Ectodermal cell (in vitro differentiated cells): ENCODE measurements around the gene NTPCR.
"Not testable (repeated sequence)": the region's sequence is repeated elsewhere in the genome, so short reads cannot be mapped to it uniquely, and the experiment has no call there.

Source experiments
- H3K27ac ChIP-seq: 2 replicates; pipeline ENCODE4 v1.7.0; 2013; ENCODE audit warnings: mild to moderate bottlenecking, low read depth, low read length; ENCODE audit not compliant: insufficient read depth, poor library complexity, severe bottlenecking
- H3K27me3 ChIP-seq: 2 replicates; pipeline ENCODE4 v1.7.0; 2013; ENCODE audit warnings: mild to moderate bottlenecking, low read length; ENCODE audit not compliant: insufficient read depth, control insufficient read depth, poor library complexity, severe bottlenecking
- H3K36me3 ChIP-seq: one replicate; pipeline ENCODE4 v1.7.0; 2013; ENCODE audit warnings: low read length; ENCODE audit not compliant: control insufficient read depth, insufficient read depth
- H3K4me1 ChIP-seq: one replicate; pipeline ENCODE4 v1.7.0; 2013; ENCODE audit warnings: low read length; ENCODE audit not compliant: control insufficient read depth, insufficient read depth
- H3K4me3 ChIP-seq: 2 replicates; pipeline ENCODE4 v1.7.0; 2013; ENCODE audit warnings: low read depth, low read length, control low read depth; ENCODE audit not compliant: insufficient read depth
- H3K9me3 ChIP-seq: 2 replicates; pipeline ENCODE4 v1.7.0; 2013; ENCODE audit warnings: mild to moderate bottlenecking, low read length, moderate library complexity; ENCODE audit not compliant: control insufficient read depth
- WGBS, 2 experiments: methylation state at CpG; one replicate each; pipeline ENCODE4 v1.1.7; 2013; ENCODE audit warnings: missing lambda C conversion rate in 2 of 2; 5-methylcytosine and 5-hydroxymethylcytosine counted together

NTPCR gene

DNA sequence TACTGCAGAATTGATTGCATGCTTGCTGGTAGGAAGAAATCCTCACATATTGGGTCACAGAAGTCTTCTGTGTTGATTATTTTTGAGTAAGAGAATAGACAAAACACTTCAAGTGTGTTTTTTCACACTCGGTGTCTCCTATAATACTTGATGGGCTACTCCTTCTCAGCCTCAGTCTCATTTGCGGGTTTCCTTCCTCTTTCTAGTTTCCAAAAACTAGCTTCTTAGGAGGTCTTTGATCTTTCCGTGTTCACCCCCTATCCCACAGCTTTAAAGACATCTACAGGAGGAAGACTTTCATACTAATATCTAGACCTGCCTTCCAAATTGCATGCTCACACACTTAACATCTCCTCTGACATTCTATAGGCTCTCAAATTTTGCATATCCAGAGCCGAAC is 40.7 kb upstream of the NTPCR start:
- WGBS, 2 experiments = 93 to 94% methylated on average over 4 of the region's 4 CpGs
- Histone ChIP-seq H3K36me3 (no peaks in the 10 kb centered on the region), H3K27ac (no peak overlapping the region), H3K4me1 (no peaks in the 10 kb centered on the region), H3K4me3 (no peak overlapping the region), H3K9me3 (no peaks in the 10 kb centered on the region), H3K27me3 (no peaks in the 10 kb centered on the region)

DNA sequence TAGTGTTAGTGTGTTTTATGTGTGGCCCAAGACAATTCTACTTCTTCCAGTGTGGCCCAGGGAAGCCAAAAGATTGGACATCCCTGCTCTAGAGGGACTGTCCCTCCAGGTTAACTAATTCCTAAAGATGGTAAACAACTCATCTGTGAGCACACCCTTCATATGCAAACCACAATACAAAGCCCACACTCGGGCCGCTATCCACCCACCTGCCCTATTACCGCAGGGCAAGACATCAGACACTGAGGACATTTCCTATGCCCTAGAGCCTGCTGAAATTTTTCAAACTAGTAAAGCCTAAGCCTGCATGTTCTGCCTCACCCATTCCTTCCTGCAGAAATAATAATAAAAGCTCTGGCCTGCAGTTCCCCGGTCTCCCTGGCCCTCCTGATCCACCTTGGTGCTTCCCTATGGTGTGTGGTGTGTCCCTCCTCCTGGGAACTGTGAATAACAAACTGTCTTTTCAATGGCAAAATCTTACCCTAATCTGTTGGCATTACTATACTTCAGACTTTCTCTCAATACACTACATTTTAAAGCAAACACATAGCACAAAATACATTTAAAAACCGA is 39.3 kb upstream of the NTPCR start:
- Histone ChIP-seq H3K27me3 (no peaks in the 10 kb centered on the region), H3K4me3 (no peak overlapping the region), H3K9me3 (no peaks in the 10 kb centered on the region), H3K36me3 (no peaks in the 10 kb centered on the region), H3K27ac (no peak overlapping the region), H3K4me1 (no peaks in the 10 kb centered on the region)
- 38 to 44% methylated on average over 4 of the region's 5 CpGs for WGBS, 2 experiments

DNA sequence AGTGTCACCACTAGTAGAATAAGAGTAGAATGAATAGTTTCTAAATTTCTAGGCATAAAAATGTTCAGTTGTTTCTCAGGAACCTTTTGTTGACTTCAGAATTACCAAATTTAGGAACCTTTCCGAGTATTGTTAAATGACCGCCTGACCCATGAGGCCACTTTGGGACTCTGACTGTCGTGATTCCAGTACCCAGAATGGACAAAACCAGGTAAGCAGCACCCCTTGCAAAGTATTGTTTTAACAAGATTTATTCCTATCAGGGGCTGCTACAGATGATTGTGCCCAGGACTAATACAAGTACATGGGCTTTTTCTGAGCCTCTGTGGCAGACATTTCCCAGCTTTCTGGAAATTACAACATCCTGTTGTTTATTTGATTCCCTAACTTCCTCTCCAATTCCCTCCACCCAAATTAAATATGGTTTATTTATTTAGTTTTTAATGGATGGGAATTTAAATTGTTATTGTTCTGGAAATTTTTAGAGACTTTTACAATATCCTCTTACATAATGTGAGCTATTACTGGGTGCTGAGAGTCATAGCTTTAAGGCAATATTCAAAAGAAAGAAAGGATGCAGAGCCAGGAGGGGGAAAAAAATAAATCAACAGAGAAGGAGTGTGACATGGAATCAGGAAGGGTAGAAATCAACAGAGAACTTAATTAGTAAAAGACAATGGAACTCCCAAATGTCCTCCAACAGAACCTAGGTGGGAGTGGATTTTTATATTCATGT is 37.4 kb upstream of the NTPCR start:
- H3K27me3 ChIP-seq = no peaks in the 10 kb centered on the region
- H3K36me3 ChIP-seq = no peaks in the 10 kb centered on the region
- 94 to 96% methylated on average over 3 of the region's 3 CpGs for WGBS, 2 experiments
- no peaks in the 10 kb centered on the region for H3K4me1 ChIP-seq
- no peak overlapping the region for H3K27ac ChIP-seq
- H3K4me3 ChIP-seq = no peak overlapping the region
- H3K9me3 ChIP-seq = no peaks in the 10 kb centered on the region

DNA sequence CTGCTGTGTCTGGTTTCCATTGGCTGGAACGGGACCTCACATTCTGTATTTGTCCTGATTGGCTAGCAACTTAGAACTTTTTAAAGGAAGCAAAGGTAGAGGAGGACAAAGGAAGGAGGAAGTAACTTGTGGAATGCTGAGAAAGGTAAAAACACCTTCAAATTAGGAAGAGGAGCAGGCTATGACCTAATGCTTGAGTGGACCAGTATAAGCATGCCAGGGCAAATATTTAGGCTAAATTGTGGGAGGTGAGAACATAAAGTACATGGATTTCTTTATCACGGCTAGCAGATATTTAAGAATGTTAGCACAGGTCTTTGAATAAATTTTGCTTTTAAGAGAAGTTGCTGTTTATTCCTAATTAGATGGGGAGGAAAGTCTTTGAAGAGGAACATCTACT is 36.1 kb upstream of the NTPCR start:
- not testable (repeated sequence) for H3K9me3 ChIP-seq, H3K27ac ChIP-seq, H3K4me1 ChIP-seq, H3K4me3 ChIP-seq, H3K27me3 ChIP-seq, H3K36me3 ChIP-seq
- WGBS, 2 experiments = 91 to 98% methylated on average over 2 of the region's 2 CpGs

DNA sequence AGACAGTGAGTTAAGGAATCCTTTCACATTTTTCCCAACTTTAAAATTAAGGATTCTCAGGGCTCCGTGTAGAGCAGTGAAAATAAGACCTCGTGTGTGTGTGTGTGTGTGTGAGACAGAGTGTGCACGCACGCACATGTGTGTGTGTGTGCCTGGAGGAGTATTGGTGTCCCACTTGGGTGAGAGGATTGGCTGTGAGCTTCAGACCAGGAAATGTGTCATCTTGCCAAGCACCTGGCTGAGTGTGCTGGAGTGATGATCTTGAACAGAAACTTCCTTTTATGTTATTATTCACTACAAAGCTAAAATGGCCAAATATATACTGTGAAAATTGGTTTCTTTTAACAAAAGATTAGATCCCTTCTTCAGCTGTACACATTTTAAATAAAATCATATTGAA is 35.2 kb upstream of the NTPCR start:
- H3K36me3 ChIP-seq = no peaks in the 10 kb centered on the region
- no peaks in the 10 kb centered on the region for H3K27me3 ChIP-seq
- 93% methylated on average over 4 of the region's 4 CpGs for WGBS, 2 experiments
- no peak overlapping the region for H3K4me3 ChIP-seq
- H3K4me1 ChIP-seq = no peaks in the 10 kb centered on the region
- no peaks in the 10 kb centered on the region for H3K9me3 ChIP-seq
- H3K27ac ChIP-seq = no peak overlapping the region

DNA sequence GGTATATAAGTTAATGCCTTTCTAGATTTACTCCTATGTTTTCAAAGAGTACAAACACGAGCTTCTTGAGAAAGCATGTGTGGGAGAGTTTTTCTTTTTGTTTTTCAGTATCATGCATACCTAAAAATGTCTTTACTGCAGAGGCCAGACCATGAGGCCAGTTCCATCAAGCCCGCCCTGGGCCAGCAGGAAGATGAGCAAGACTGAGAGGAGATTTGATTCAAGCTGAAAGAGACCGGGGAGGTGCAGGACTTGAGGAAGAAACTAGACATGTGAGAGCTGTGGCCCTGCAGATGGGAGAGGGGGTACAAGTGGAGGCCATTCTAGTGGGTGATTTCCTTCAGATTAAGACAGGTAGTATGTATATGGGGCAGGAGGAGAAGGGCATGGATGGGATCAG is 33.4 kb upstream of the NTPCR start:
- Histone ChIP-seq H3K27me3 (no peaks in the 10 kb centered on the region), H3K4me3 (no peak overlapping the region), H3K27ac (no peak overlapping the region), H3K36me3 (no peaks in the 10 kb centered on the region), H3K4me1 (no peaks in the 10 kb centered on the region), H3K9me3 (no peaks in the 10 kb centered on the region)
- WGBS, 2 experiments = 92 to 97% methylated on average over 2 to 3 of the region's 3 CpGs

DNA sequence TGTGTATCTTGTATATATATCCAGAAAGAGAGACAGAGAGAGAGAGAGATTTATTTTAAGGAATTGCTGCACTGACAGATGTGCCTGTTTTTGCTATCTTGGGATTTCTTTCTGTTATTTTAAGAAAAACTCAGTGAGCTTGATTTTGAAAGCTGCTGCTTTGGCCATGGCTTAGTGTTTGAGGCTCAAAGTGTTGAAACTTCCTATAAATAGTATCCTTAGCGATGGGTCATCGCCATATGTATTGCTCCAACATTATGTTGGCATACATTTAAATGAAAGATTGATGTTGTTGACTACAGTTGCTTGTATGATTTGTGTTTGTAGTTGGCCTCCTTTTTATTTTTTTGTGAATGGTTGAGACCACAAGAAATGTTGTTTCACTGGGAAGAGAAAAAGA is 29.0 kb upstream of the NTPCR start:
- Histone ChIP-seq H3K27me3 (no peaks in the 10 kb centered on the region), H3K27ac (no peak overlapping the region), H3K4me1 (no peaks in the 10 kb centered on the region), H3K9me3 (no peaks in the 10 kb centered on the region), H3K4me3 (no peak overlapping the region), H3K36me3 (no peaks in the 10 kb centered on the region)
- WGBS, 2 experiments = 100% methylated on average over 2 of the region's 2 CpGs

DNA sequence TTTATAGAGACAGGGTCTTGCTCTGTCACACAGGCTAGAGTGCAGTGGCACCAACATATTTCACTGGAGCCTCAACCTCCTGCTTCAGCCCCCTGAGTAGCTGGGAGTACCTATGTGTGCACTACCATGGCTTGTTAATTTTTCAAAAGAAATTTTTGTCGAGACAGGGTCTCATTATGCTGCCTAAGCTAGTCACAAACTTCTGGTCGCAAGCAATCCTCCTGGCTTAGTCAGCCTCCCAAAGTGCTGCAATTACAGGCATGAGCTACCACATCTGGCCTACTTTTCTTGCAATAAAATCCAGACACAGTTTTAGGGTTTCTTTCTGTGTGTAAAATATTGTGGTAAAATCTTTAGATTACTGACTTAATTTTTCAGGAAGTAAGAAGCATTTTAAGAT is 27.9 kb upstream of the NTPCR start:
- H3K36me3 ChIP-seq = no peaks in the 10 kb centered on the region
- 93 to 95% methylated on average over 2 of the region's 2 CpGs for WGBS, 2 experiments
- H3K27ac ChIP-seq = no peak overlapping the region
- no peaks in the 10 kb centered on the region for H3K4me1 ChIP-seq
- H3K27me3 ChIP-seq = no peaks in the 10 kb centered on the region
- no peak overlapping the region for H3K4me3 ChIP-seq
- no peaks in the 10 kb centered on the region for H3K9me3 ChIP-seq

DNA sequence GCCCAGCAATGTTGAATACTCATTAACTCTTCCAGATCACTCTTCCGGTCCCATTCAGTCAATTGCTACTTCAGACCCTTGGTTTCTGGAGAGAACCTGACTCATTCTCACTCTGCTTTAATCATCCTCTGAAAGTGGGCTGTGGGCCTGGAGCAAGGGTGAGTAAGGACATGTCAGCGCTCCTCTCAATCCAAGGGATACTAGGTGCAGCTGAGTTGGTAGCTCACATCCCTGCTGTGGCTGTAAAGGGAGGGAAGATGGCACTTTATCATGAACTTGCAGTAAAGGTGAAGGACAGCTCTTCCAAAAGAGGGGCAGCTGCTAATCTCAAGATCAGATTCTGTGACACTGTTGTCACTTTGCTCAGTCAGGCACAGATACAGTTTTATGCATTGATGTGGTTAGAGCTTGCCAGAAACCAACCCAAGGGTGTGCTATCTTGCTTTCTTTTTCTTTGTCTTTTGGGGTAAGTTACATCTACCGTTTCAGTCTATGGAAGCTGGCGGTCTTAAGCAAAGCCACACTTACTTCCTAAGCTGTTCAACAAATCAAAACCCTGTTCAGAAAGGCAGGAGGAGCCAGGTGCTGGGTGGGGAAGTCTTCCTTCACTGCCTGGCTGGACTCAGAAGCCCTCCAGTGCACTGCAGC is 26.5 kb upstream of the NTPCR start:
- 91 to 95% methylated on average over 4 of the region's 4 CpGs for whole genome bisulfite sequencing, 2 experiments
- Histone ChIP-seq H3K9me3 (no peaks in the 10 kb centered on the region), H3K27me3 (no peaks in the 10 kb centered on the region), H3K4me3 (no peak overlapping the region), H3K4me1 (no peaks in the 10 kb centered on the region), H3K27ac (no peak overlapping the region), H3K36me3 (no peaks in the 10 kb centered on the region)

DNA sequence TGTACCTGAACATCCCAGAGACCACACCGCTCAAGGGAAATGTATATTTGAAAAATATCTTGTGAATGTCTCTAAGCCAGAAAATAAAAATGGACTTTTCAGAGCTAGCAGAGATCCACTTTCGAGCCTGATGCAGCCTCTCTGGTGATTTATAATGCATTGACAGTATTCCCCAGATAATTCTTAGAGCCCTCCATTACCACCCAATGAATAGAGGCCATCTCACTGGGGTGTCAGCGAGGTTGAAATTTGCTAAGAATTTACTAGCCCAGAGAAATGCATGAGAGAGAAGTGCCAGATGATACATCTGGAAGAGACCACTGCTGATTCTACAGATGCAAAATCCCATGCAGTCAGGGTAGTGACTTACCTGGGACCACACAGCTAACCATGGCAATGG is 25.5 kb upstream of the NTPCR start:
- no peak overlapping the region for H3K27ac ChIP-seq
- H3K4me1 ChIP-seq = no peaks in the 10 kb centered on the region
- no peaks in the 10 kb centered on the region for H3K27me3 ChIP-seq
- WGBS, 2 experiments = 96% methylated on average over 3 of the region's 3 CpGs
- H3K4me3 ChIP-seq = no peak overlapping the region
- no peaks in the 10 kb centered on the region for H3K9me3 ChIP-seq
- H3K36me3 ChIP-seq = no peaks in the 10 kb centered on the region
